ENCODE data around the gene PSMB7. TPM values are rescaled to one million over a fixed set of nuclear protein-coding genes. Genes with fewer than 3 reads are reported as not detected.
A peak's percentile ranks its signal among the peaks of the same experiment; 100 is the strongest.

The PSMB7 gene
- total RNA-seq, 1 donor from 2014 or later: 73.2 TPM

GRCh38 chr9:124349267-124349666 lies 66.0 kb downstream of the PSMB7 start:
- intact Hi-C loops (cut with DNase I): no loop called here
- H3K9me3 ChIP-seq: no peaks in the 10 kb centered on the region
- peaks cover 100% of the 10 kb centered on the region for H3K36me3 ChIP-seq
- no peak for ATAC-seq
- no peak overlapping the region for H3K27ac ChIP-seq
- H3K27me3 ChIP-seq (ENCODE audit: low read depth): no peaks in the 10 kb centered on the region
- TF ChIP-seq CTCF (IDR thresholded peaks at IDR 0.05): no peak
- peak; percentile 17 for DNase-seq
- H3K4me3 ChIP-seq: no peak overlapping the region
- H3K4me1 ChIP-seq: no peaks in the 10 kb centered on the region

- no peaks in the 10 kb centered on the region for H3K4me1 ChIP-seq
- no peaks in the 10 kb centered on the region for H3K9me3 ChIP-seq
- peaks cover 100% of the 10 kb centered on the region for H3K36me3 ChIP-seq
- H3K4me3 ChIP-seq: no peak overlapping the region
- ATAC-seq: no peak
- intact Hi-C loops (cut with DNase I): no loop called here
- TF ChIP-seq CTCF (IDR thresholded peaks at IDR 0.05): no peak
- DNase-seq: peak; percentile 37
- H3K27me3 ChIP-seq (ENCODE audit: low read depth): no peaks in the 10 kb centered on the region
- H3K27ac ChIP-seq: no peak overlapping the region
Measured at GRCh38 chr9:124348831-124349230, 66.4 kb downstream of the PSMB7 start.

GRCh38 chr9:124348363-124348762 lies 66.9 kb downstream of the PSMB7 start:
- H3K27me3 ChIP-seq (ENCODE audit: low read depth): no peaks in the 10 kb centered on the region
- TF ChIP-seq CTCF (IDR thresholded peaks at IDR 0.05): no peak
- ATAC-seq (no peak), DNase-seq (no peak)
- H3K4me1 ChIP-seq: peaks cover 4% of the 10 kb centered on the region
- intact Hi-C loops (cut with DNase I): no loop called here
- no peaks in the 10 kb centered on the region for H3K9me3 ChIP-seq
- H3K4me3 ChIP-seq: no peak overlapping the region
- H3K27ac ChIP-seq: no peak overlapping the region
- H3K36me3 ChIP-seq: peaks cover 100% of the 10 kb centered on the region

- Histone ChIP-seq H3K27ac (no peak overlapping the region), H3K4me1 (peaks cover 6% of the 10 kb centered on the region), H3K27me3 (ENCODE audit: low read depth) (no peaks in the 10 kb centered on the region), H3K4me3 (no peak overlapping the region), H3K36me3 (peaks cover 98% of the 10 kb centered on the region), H3K9me3 (no peaks in the 10 kb centered on the region)
- no peak for TF ChIP-seq CTCF (IDR thresholded peaks at IDR 0.05)
- peak; percentile 41 for DNase-seq
- ATAC-seq: no peak
- intact Hi-C loops (cut with DNase I): no loop called here
Measured at GRCh38 chr9:124347968-124348358, 67.3 kb downstream of the PSMB7 start.

GRCh38 chr9:124347206-124347967 lies 67.9 kb downstream of the PSMB7 start:
- ATAC-seq (no peak), DNase-seq (peak; percentile 18)
- no peak for TF ChIP-seq CTCF (IDR thresholded peaks at IDR 0.05)
- Histone ChIP-seq H3K27ac (no peak overlapping the region), H3K27me3 (ENCODE audit: low read depth) (no peaks in the 10 kb centered on the region), H3K4me1 (peaks cover 12% of the 10 kb centered on the region), H3K4me3 (no peak overlapping the region), H3K36me3 (peaks cover 96% of the 10 kb centered on the region), H3K9me3 (no peaks in the 10 kb centered on the region)
- intact Hi-C loops (cut with DNase I): no loop called here

Measured in lower lobe of right lung (tissue), 2 donors.